HG02588 (cell line): Measurements from ENCODE around the gene CPEB4.

Source experiments
- ATAC-seq: cut with Tn5 transposase; IDR thresholded peaks from one replicate; pipeline ENCODE4 v1.9.1; 2021; ENCODE audit warnings: mild to moderate bottlenecking, moderate library complexity; ENCODE audit not compliant: unreplicated experiment

The CPEB4 gene

GRCh38 chr5:173911623-173912022, 23.5 kb downstream of the CPEB4 start:
- ATAC-seq: no peak

GRCh38 chr5:173913686-173914321, 25.7 kb downstream of the CPEB4 start:
- ATAC-seq: no peak

GRCh38 chr5:173915310-173916014, 27.3 kb downstream of the CPEB4 start:
- no peak for ATAC-seq

GRCh38 chr5:173916233-173916632, 28.1 kb downstream of the CPEB4 start:
- no peak for ATAC-seq

- peak; percentile 89 for ATAC-seq
Measured at GRCh38 chr5:173917788-173918786, 29.9 kb downstream of the CPEB4 start.

GRCh38 chr5:173919443-173919842, 31.3 kb downstream of the CPEB4 start:
- no peak for ATAC-seq

GRCh38 chr5:173920024-173920753, 32.0 kb downstream of the CPEB4 start:
- no peak for ATAC-seq

GRCh38 chr5:173920866-173921555, 32.9 kb downstream of the CPEB4 start:
- no peak for ATAC-seq

GRCh38 chr5:173922527-173922926, 34.4 kb downstream of the CPEB4 start:
- ATAC-seq: no peak

- no peak for ATAC-seq
Measured at GRCh38 chr5:173923218-173924095, 35.3 kb downstream of the CPEB4 start.

- no peak for ATAC-seq
Measured at GRCh38 chr5:173924899-173925298, 36.8 kb downstream of the CPEB4 start.

GRCh38 chr5:173925449-173926071, 37.4 kb downstream of the CPEB4 start:
- ATAC-seq: no peak

GRCh38 chr5:173926359-173926758, 38.2 kb downstream of the CPEB4 start:
- ATAC-seq: no peak

GRCh38 chr5:173928871-173929574, 40.9 kb downstream of the CPEB4 start:
- no peak for ATAC-seq

GRCh38 chr5:173932695-173933139, 44.6 kb downstream of the CPEB4 start:
- ATAC-seq: no peak

- ATAC-seq: no peak
Measured at GRCh38 chr5:173933901-173934300, 45.8 kb downstream of the CPEB4 start.

GRCh38 chr5:173935396-173935795, 47.2 kb downstream of the CPEB4 start:
- ATAC-seq: no peak

- ATAC-seq: no peak
Measured at GRCh38 chr5:173940269-173940668, 52.1 kb downstream of the CPEB4 start.
